ENCODE data around the gene ABITRAM.

GRCh38 chr9:108900176-108900575, 34.0 kb upstream of the ABITRAM start:
- TF ChIP-seq CTCF (IDR thresholded peaks at IDR 0.05) (no peak), POLR2A (IDR thresholded peaks at IDR 0.05) (no peak)
